ENCODE data around the gene CCDC9.

Gene CCDC9

GRCh38 chr19:47255879-47256692 lies at the start of gene CCDC9:
TSS of gene CCDC9 (plus strand) at chr19:47256525. CDS start at chr19:47258401, 1,876 bp downstream.
- H4K20me1 ChIP-seq (ENCODE audit: insufficient read depth, low read length), result 0 out of 2 replicates have a peak, but pooled peaks cover 5% of the 10 kb centered on the region
- H3K36me3 ChIP-seq (ENCODE audit: insufficient read depth, low read length), result peaks cover 27% of the 10 kb centered on the region
- H3K27me3 ChIP-seq (ENCODE audit: insufficient read depth, low read length, poor library complexity), result no peaks in the 10 kb centered on the region
- DNase-seq (no peak), ATAC-seq (ENCODE audit: insufficient read depth, low read depth) (peak; percentile 67)
- H3K4me1 ChIP-seq (ENCODE audit: insufficient read depth, low read length), result peaks cover 26% of the 10 kb centered on the region
- H3K9me3 ChIP-seq (ENCODE audit: insufficient read depth, low read length, severe bottlenecking), result no peaks in the 10 kb centered on the region
- TF ChIP-seq EZH2 (IDR thresholded peaks at IDR 0.05; ENCODE audit: borderline replicate concordance, low read depth, low read length, severe bottlenecking) (no peak), CTCF (IDR thresholded peaks at IDR 0.05; ENCODE audit: borderline replicate concordance, extremely low read depth, low read length, poor library complexity, severe bottlenecking) (no peak)
- H3K9ac ChIP-seq (ENCODE audit: low read depth, low read length), result peak within 1 kb of the TSS; percentile 68
- H3K79me2 ChIP-seq (ENCODE audit: insufficient read depth, low read length), result peaks cover 10% of the 10 kb centered on the region
- peak within 1 kb of the TSS; percentile 94 for H3K27ac ChIP-seq (ENCODE audit: low read length)
- H2AFZ ChIP-seq (ENCODE audit: low read depth, low read length), result peak within 1 kb of the TSS; percentile 96
- H3K4me2 ChIP-seq (ENCODE audit: insufficient read depth, low read length), result peak within 1 kb of the TSS; percentile 99
- H3K4me3 ChIP-seq (ENCODE audit: low read depth in 1 of 2, low read length in 2 of 2), result peak within 1 kb of the TSS; percentile 39 to 76; a peak in 3 of 4 replicates

- H2AFZ ChIP-seq (ENCODE audit: low read depth, low read length), result no peak overlapping the region
- DNase-seq (no peak), ATAC-seq (ENCODE audit: insufficient read depth, low read depth) (no peak)
- H3K4me3 ChIP-seq (ENCODE audit: low read depth in 1 of 2, low read length in 2 of 2), result no peak overlapping the region
- H3K27me3 ChIP-seq (ENCODE audit: insufficient read depth, low read length, poor library complexity), result no peaks in the 10 kb centered on the region
- H4K20me1 ChIP-seq (ENCODE audit: insufficient read depth, low read length), result peaks cover 5% of the 10 kb centered on the region; the same call in 1 of the 2 replicates
- H3K4me2 ChIP-seq (ENCODE audit: insufficient read depth, low read length), result no peak overlapping the region
- peaks cover 3% of the 10 kb centered on the region; the same call in 1 of the 2 replicates for H3K79me2 ChIP-seq (ENCODE audit: insufficient read depth, low read length)
- H3K9me3 ChIP-seq (ENCODE audit: insufficient read depth, low read length, severe bottlenecking), result no peaks in the 10 kb centered on the region
- no peak for TF ChIP-seq EZH2 (IDR thresholded peaks at IDR 0.05; ENCODE audit: borderline replicate concordance, low read depth, low read length, severe bottlenecking)
- no peak for TF ChIP-seq CTCF (IDR thresholded peaks at IDR 0.05; ENCODE audit: borderline replicate concordance, extremely low read depth, low read length, poor library complexity, severe bottlenecking)
- peaks cover 68% of the 10 kb centered on the region for H3K36me3 ChIP-seq (ENCODE audit: insufficient read depth, low read length)
- H3K9ac ChIP-seq (ENCODE audit: low read depth, low read length), result no peak overlapping the region
- peak overlapping the region; percentile 79; the same call in 1 of the 2 replicates for H3K27ac ChIP-seq (ENCODE audit: low read length)
- H3K4me1 ChIP-seq (ENCODE audit: insufficient read depth, low read length), result peaks cover 14% of the 10 kb centered on the region
Measured at GRCh38 chr19:47209319-47210179, 46.8 kb upstream of the CCDC9 start.

- Histone ChIP-seq H3K9me3 (ENCODE audit: insufficient read depth, low read length, severe bottlenecking) (no peaks in the 10 kb centered on the region), H3K4me2 (ENCODE audit: insufficient read depth, low read length) (no peak overlapping the region), H3K4me1 (ENCODE audit: insufficient read depth, low read length) (peaks cover 14% of the 10 kb centered on the region), H3K79me2 (ENCODE audit: insufficient read depth, low read length) (peaks cover 3% of the 10 kb centered on the region; the same call in 1 of the 2 replicates), H3K27me3 (ENCODE audit: insufficient read depth, low read length, poor library complexity) (no peaks in the 10 kb centered on the region), H2AFZ (ENCODE audit: low read depth, low read length) (no peak overlapping the region), H3K9ac (ENCODE audit: low read depth, low read length) (peak overlapping the region; percentile 44), H3K36me3 (ENCODE audit: insufficient read depth, low read length) (peaks cover 62% of the 10 kb centered on the region), H4K20me1 (ENCODE audit: insufficient read depth, low read length) (peaks cover 5% of the 10 kb centered on the region; the same call in 1 of the 2 replicates), H3K4me3 (ENCODE audit: low read depth in 1 of 2, low read length in 2 of 2) (no peak overlapping the region), H3K27ac (ENCODE audit: low read length) (peak overlapping the region; percentile 79; the same call in 1 of the 2 replicates)
- TF ChIP-seq EZH2 (IDR thresholded peaks at IDR 0.05; ENCODE audit: borderline replicate concordance, low read depth, low read length, severe bottlenecking) (no peak), CTCF (IDR thresholded peaks at IDR 0.05; ENCODE audit: borderline replicate concordance, extremely low read depth, low read length, poor library complexity, severe bottlenecking) (no peak)
- DNase-seq (no peak), ATAC-seq (ENCODE audit: insufficient read depth, low read depth) (no peak)
Measured at GRCh38 chr19:47210180-47210490, 46.2 kb upstream of the CCDC9 start.

Measured in DND-41 (cell line).